ENCODE measurements around the gene PYGM. TPM values are rescaled to one million over a fixed set of nuclear protein-coding genes. Genes with fewer than 3 reads are reported as not detected.

Gene PYGM
- total and polyA plus RNA-seq, 2 donors (not counting 3 experiments of a cell fraction or from before 2014, with no cell fraction given): 0.10 to 0.62 TPM

DNA sequence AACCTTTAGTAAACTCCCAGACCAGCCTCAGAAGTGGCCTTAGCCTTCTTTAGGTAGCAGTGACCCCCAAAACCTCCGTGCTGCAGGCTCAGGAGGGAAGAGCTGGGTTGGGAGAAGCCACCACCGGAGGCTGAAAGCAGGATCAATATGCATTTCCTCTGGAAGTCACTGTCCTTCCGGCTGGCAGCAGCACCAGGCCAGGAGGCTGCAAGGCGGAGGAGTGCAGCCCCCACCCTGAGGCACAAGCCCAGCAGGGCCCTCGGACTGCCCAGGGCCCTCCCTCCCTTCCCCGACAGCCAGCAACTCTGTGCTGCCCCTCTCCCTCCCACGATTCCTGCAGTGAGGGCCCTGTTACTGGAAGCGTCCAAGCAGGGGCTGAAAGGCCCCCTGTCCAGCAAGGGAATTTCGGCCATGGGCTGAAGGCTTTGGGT, 33.5 kb downstream of the PYGM start:
- Histone ChIP-seq H3K9me1 (replicated peaks; ENCODE audit: control insufficient read depth, extremely low read depth, insufficient read depth, low read length) (no peaks in the 10 kb centered on the region), H3K79me2 (ENCODE audit: control insufficient read depth, insufficient read depth, low read length) (no peaks in the 10 kb centered on the region), H3K36me3 (ENCODE audit: control insufficient read depth in 2 of 2, extremely low read depth in 1 of 2, insufficient read depth in 2 of 2, low read length in 2 of 2) (no peaks in the 10 kb centered on the region), H2AFZ (ENCODE audit: low read depth, low read length) (no peak overlapping the region), H3K4me3 (replicated peaks in 1 of 3; ENCODE audit: insufficient read depth in 1 of 3, low read depth in 1 of 3, low read length in 3 of 3) (no peak overlapping the region), H3K27me3 (ENCODE audit: control insufficient read depth in 2 of 2, insufficient read depth in 2 of 2, low read length in 2 of 2) (peaks cover 15 to 16% of the 10 kb centered on the region in 2 experiments), H3K4me2 (ENCODE audit: insufficient read depth, low read length) (no peak overlapping the region), H3K9me3 (replicated peaks; ENCODE audit: control insufficient read depth, insufficient read depth, low read length) (no peaks in the 10 kb centered on the region), H3K9ac (replicated peaks; ENCODE audit: extremely low read depth, insufficient read depth, low read length) (no peak overlapping the region), H4K20me1 (replicated peaks; ENCODE audit: control insufficient read depth, extremely low read depth, insufficient read depth, low read length) (no peaks in the 10 kb centered on the region), H3K4me1 (ENCODE audit: control insufficient read depth, extremely low read depth, insufficient read depth, low read length) (no peaks in the 10 kb centered on the region), H3K27ac (ENCODE audit: insufficient read depth, low read depth, low read length) (no peak overlapping the region)
- FAIRE-seq: no peak
- CTCF ChIA-PET: interaction anchor here (0.8 to 2.5 kb wide), 3 partner anchors 13 to 38 kb away, joined by 3 to 14 read pairs (median 14); no protein-coding TSS in a partner anchor
- dilution Hi-C loops (cut with MboI; ENCODE audit: extremely low pct_ligation_motif_present, low sequenced_read_pairs) (no loop called here), intact Hi-C loops (cut with micrococcal nuclease) (no loop called here)
- POLR2A ChIA-PET: no interaction called here
- no peak for DNase-seq (ENCODE audit: low read depth, low spot score)
- no TSS peak for BruUV-seq (replicated peaks)
- TF ChIP-seq POLR2A (IDR thresholded peaks at IDR 0.05; ENCODE audit: low read depth, low read length): no peak
- TF ChIP-seq JUN (IDR thresholded peaks at IDR 0.05; ENCODE audit: borderline replicate concordance, insufficient read depth, insufficient read length, low read depth): no peak
- TF ChIP-seq FOS (IDR thresholded peaks at IDR 0.05; ENCODE audit: borderline replicate concordance, insufficient read depth, low read length): no peak
- TF ChIP-seq MYC (IDR thresholded peaks at IDR 0.05; ENCODE audit: low read depth, low read length): no peak
- no peak for TF ChIP-seq GATA2 (IDR thresholded peaks at IDR 0.05; ENCODE audit: insufficient read depth, insufficient read length, low read depth, low read length)
- no peak for TF ChIP-seq EZH2 (IDR thresholded peaks at IDR 0.05; ENCODE audit: borderline replicate concordance, low read depth, low read length, severe bottlenecking)
- TF ChIP-seq, protein P1, sequence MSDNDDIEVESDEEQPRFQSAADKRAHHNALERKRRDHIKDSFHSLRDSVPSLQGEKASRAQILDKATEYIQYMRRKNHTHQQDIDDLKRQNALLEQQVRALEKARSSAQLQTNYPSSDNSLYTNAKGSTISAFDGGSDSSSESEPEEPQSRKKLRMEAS (IDR thresholded peaks at IDR 0.05; ENCODE audit: insufficient read depth, insufficient read length): no peak
- no peak for TF ChIP-seq POLR2AphosphoS5 (IDR thresholded peaks at IDR 0.05; ENCODE audit: insufficient read depth, low read depth, low read length)
- TF ChIP-seq, protein P2, sequence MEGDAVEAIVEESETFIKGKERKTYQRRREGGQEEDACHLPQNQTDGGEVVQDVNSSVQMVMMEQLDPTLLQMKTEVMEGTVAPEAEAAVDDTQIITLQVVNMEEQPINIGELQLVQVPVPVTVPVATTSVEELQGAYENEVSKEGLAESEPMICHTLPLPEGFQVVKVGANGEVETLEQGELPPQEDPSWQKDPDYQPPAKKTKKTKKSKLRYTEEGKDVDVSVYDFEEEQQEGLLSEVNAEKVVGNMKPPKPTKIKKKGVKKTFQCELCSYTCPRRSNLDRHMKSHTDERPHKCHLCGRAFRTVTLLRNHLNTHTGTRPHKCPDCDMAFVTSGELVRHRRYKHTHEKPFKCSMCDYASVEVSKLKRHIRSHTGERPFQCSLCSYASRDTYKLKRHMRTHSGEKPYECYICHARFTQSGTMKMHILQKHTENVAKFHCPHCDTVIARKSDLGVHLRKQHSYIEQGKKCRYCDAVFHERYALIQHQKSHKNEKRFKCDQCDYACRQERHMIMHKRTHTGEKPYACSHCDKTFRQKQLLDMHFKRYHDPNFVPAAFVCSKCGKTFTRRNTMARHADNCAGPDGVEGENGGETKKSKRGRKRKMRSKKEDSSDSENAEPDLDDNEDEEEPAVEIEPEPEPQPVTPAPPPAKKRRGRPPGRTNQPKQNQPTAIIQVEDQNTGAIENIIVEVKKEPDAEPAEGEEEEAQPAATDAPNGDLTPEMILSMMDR (IDR thresholded peaks at IDR 0.05; ENCODE audit: extremely low read depth in 1 of 2, insufficient read depth in 1 of 2, low read depth in 1 of 2, low read length in 2 of 2): no peak

Data from endothelial cell of umbilical vein (primary cell).